Liver (tissue), 9 donors: Measurements from ENCODE around the gene TLN1. TPM values are rescaled to one million over a fixed set of nuclear protein-coding genes. Genes with fewer than 3 reads are reported as not detected.

Experiments
- DNase-seq: peaks from one replicate; pipeline ENCODE4 v3.0.0-alpha.2; 2017; ENCODE audit warnings: low spot score
- H3K27ac ChIP-seq, 2 donors: one replicate each; pipeline ENCODE4 v1.7.0; 2013; ENCODE audit warnings: inconsistent platforms in 2 of 2, low read length in 2 of 2, control low read depth in 1 of 2, low read depth in 1 of 2, mild to moderate bottlenecking in 1 of 2
- H3K27me3 ChIP-seq, 4 donors: one replicate each; pipeline versions ENCODE4 v1.6.1 to v1.7.0; 2013; ENCODE audit warnings: low read length in 3 of 4, inconsistent platforms in 1 of 4, mild to moderate bottlenecking in 1 of 4, moderate library complexity in 1 of 4; ENCODE audit not compliant: control insufficient read depth in 4 of 4, insufficient read depth in 4 of 4
- H3K36me3 ChIP-seq, 4 donors: one replicate each; pipeline versions ENCODE4 v1.6.1 to v1.7.0; 2013; ENCODE audit warnings: low read length in 3 of 4, mild to moderate bottlenecking in 3 of 4, low read depth in 1 of 4, moderate library complexity in 1 of 4; ENCODE audit not compliant: control insufficient read depth in 4 of 4, insufficient read depth in 3 of 4
- H3K4me1 ChIP-seq, 4 donors: one replicate each; pipeline versions ENCODE4 v1.6.1 to v1.7.0; 2013; ENCODE audit warnings: low read length in 3 of 4, mild to moderate bottlenecking in 3 of 4, moderate library complexity in 1 of 4; ENCODE audit not compliant: control insufficient read depth in 4 of 4, insufficient read depth in 4 of 4
- H3K4me3 ChIP-seq, 3 donors: one replicate each; pipeline versions ENCODE4 v1.6.1 to v1.7.0; 2013; ENCODE audit warnings: low read length in 3 of 3, control low read depth in 1 of 3, low read depth in 1 of 3, mild to moderate bottlenecking in 1 of 3
- H3K9ac ChIP-seq, 2 donors: one replicate each; pipeline ENCODE4 v1.7.0; 2013; ENCODE audit warnings: low read length in 2 of 2, mild to moderate bottlenecking in 2 of 2, moderate library complexity in 2 of 2, control low read depth in 1 of 2, low read depth in 1 of 2
- H3K9me3 ChIP-seq, 4 donors: one replicate each; pipeline versions ENCODE4 v1.6.1 to v1.7.0; 2013; ENCODE audit warnings: low read length in 3 of 4; ENCODE audit not compliant: control insufficient read depth in 4 of 4
- EGR1 ChIP-seq, 2 donors: IDR thresholded peaks; 2 replicates each; pipeline ENCODE4 v1.6.1; 2016 to 2018; ENCODE audit warnings: antibody characterized with exemption in 2 of 2, low read depth in 2 of 2
- FOXA1 ChIP-seq: IDR thresholded peaks from 2 replicates; pipeline ENCODE4 v1.6.1; 2016; ENCODE audit warnings: antibody characterized with exemption
- FOXA2 ChIP-seq: IDR thresholded peaks from 2 replicates; pipeline ENCODE4 v1.6.1; 2016; ENCODE audit warnings: antibody characterized with exemption
- GABPA ChIP-seq, 2 donors: IDR thresholded peaks in 1 of 2; conservative IDR thresholded peaks in 1 of 2; 2 replicates each; pipeline ENCODE4 v1.6.1; 2016; ENCODE audit warnings: antibody characterized with exemption in 2 of 2, mild to moderate bottlenecking in 1 of 2, moderate library complexity in 1 of 2
- HNF4A ChIP-seq, 2 donors: conservative IDR thresholded peaks; 2 replicates each; pipeline ENCODE4 v1.6.1; 2016; ENCODE audit warnings: antibody characterized with exemption in 2 of 2, mild to moderate bottlenecking in 2 of 2
- HNF4G ChIP-seq: IDR thresholded peaks from 2 replicates; pipeline ENCODE4 v1.6.1; 2016; ENCODE audit warnings: antibody characterized with exemption
- JUND ChIP-seq, 2 donors: IDR thresholded peaks; 2 replicates each; pipeline ENCODE4 v1.6.1; 2016; ENCODE audit warnings: antibody characterized with exemption in 2 of 2
- NR2F2 ChIP-seq: IDR thresholded peaks from 2 replicates; pipeline ENCODE4 v1.6.1; 2016; ENCODE audit warnings: antibody characterized with exemption
- RAD21 ChIP-seq, 2 donors: IDR thresholded peaks; 2 replicates each; pipeline ENCODE4 v1.6.1; 2016; ENCODE audit warnings: antibody characterized with exemption in 2 of 2, mild to moderate bottlenecking in 2 of 2
- RXRA ChIP-seq, 2 donors: IDR thresholded peaks; 2 replicates each; pipeline ENCODE4 v1.6.1; 2017 to 2018; ENCODE audit warnings: antibody characterized with exemption in 2 of 2, mild to moderate bottlenecking in 1 of 2
- SP1 ChIP-seq: IDR thresholded peaks from 2 replicates; pipeline ENCODE4 v1.6.1; 2018; ENCODE audit warnings: antibody characterized with exemption, mild to moderate bottlenecking
- TAF1 ChIP-seq: conservative IDR thresholded peaks from 2 replicates; pipeline ENCODE4 v1.6.1; 2016; ENCODE audit warnings: antibody characterized with exemption, mild to moderate bottlenecking
- YY1 ChIP-seq: IDR thresholded peaks from 2 replicates; pipeline ENCODE4 v1.6.1; 2016; ENCODE audit warnings: antibody characterized with exemption, mild to moderate bottlenecking
- WGBS: extraction: QIAGEN DNeasy Blood & Tissue Kit; methylation state at CpG from one replicate; pipeline ENCODE4 v1.1.7; 2013; 5-methylcytosine and 5-hydroxymethylcytosine counted together
- polyA plus RNA-seq, 2 donors: library from polyadenylated mRNA; stranded (reverse) in 1 of 2; unstranded in 1 of 2; fragments of 200-250 nt in 1 of 2; fragments of >200 nt in 1 of 2; fragmentation: Nextera tagmentation in 1 of 2; extraction: Ambion mirVana in 1 of 2; gene quantifications; one replicate each; pipeline versions ENCODE4 v1.2.1 to v1.2.3, GENCODE V29; 2013 to 2015
- total RNA-seq, 2 donors: library from RNA; depleted of rRNA; stranded (reverse); fragments of >200 nt; gene quantifications; one replicate each; pipeline ENCODE4 v1.2.3, GENCODE V29; 2014
- TF ChIP-seq, protein P1 (sequence below): IDR thresholded peaks from 2 replicates; pipeline ENCODE4 v1.6.1; 2016; ENCODE audit warnings: antibody characterized with exemption
- TF ChIP-seq, protein P2 (sequence below): IDR thresholded peaks from 2 replicates; pipeline ENCODE4 v1.6.1; 2016; ENCODE audit warnings: antibody characterized with exemption, mild to moderate bottlenecking
- TF ChIP-seq, protein P3 (sequence below): IDR thresholded peaks from 2 replicates; pipeline ENCODE4 v1.6.1; 2016; ENCODE audit warnings: antibody characterized with exemption
- TF ChIP-seq, protein P4 (sequence below): fragments of 150-350 bp; IDR thresholded peaks from 2 replicates; pipeline ENCODE4 v1.5.1; 2017; ENCODE audit warnings: improper control_type of control experiment, low read depth, low read length; ENCODE audit not compliant: missing input control
- TF ChIP-seq, protein P5 (sequence below): IDR thresholded peaks from 2 replicates; pipeline ENCODE4 v1.6.1; 2016; ENCODE audit warnings: antibody characterized with exemption
- donor health status: healthy.
- donor health status: healthy.
- donor health status: healthy.
- donor health status: healthy.
- donor health status: healthy.

Gene TLN1
- total and polyA plus RNA-seq, 4 donors, result 24.5 to 184 (median 125) TPM

DNA sequence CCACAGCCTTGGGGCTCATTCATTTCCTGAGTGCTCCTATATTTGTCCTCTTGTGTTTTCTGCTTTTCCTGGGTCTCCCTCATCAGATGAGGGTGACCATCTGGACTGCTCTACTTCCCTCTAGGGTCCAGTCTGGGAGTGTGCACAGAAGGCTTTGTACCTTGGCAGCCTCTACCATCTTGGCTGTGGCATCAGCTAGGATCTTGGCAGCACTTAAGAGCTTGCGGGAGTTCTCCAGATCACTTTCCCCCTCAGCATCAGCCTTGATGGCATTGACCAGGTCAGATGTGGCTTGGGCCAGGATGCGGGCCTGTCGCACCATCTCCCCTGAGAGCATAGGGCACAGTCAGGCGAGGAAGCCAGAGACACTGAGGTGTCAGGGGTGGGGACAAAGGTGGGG, 15.8 kb downstream of the TLN1 start:
- no peaks in the 10 kb centered on the region for H3K27me3 ChIP-seq
- H3K4me1 ChIP-seq, result no peaks in the 10 kb centered on the region
- H3K4me3 ChIP-seq, result no peak overlapping the region
- peaks cover 65 to 98% (median 89%) of the 10 kb centered on the region in 4 donors for H3K36me3 ChIP-seq
- no peak overlapping the region for H3K27ac ChIP-seq
- DNase-seq, result no peak
- 94% methylated on average over 4 of the region's 4 CpGs for WGBS
- no peaks in the 10 kb centered on the region for H3K9me3 ChIP-seq
- no peak for TF ChIP-seq FOXA2
- no peak for TF ChIP-seq GABPA (IDR thresholded peaks at IDR 0.05 in 1 of 2, conservative IDR thresholded peaks at IDR 0.05 in 1 of 2)
- no peak for TF ChIP-seq HNF4G
- no peak for TF ChIP-seq YY1
- TF ChIP-seq, protein P1, sequence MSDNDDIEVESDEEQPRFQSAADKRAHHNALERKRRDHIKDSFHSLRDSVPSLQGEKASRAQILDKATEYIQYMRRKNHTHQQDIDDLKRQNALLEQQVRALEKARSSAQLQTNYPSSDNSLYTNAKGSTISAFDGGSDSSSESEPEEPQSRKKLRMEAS, result no peak
- TF ChIP-seq, protein P2, sequence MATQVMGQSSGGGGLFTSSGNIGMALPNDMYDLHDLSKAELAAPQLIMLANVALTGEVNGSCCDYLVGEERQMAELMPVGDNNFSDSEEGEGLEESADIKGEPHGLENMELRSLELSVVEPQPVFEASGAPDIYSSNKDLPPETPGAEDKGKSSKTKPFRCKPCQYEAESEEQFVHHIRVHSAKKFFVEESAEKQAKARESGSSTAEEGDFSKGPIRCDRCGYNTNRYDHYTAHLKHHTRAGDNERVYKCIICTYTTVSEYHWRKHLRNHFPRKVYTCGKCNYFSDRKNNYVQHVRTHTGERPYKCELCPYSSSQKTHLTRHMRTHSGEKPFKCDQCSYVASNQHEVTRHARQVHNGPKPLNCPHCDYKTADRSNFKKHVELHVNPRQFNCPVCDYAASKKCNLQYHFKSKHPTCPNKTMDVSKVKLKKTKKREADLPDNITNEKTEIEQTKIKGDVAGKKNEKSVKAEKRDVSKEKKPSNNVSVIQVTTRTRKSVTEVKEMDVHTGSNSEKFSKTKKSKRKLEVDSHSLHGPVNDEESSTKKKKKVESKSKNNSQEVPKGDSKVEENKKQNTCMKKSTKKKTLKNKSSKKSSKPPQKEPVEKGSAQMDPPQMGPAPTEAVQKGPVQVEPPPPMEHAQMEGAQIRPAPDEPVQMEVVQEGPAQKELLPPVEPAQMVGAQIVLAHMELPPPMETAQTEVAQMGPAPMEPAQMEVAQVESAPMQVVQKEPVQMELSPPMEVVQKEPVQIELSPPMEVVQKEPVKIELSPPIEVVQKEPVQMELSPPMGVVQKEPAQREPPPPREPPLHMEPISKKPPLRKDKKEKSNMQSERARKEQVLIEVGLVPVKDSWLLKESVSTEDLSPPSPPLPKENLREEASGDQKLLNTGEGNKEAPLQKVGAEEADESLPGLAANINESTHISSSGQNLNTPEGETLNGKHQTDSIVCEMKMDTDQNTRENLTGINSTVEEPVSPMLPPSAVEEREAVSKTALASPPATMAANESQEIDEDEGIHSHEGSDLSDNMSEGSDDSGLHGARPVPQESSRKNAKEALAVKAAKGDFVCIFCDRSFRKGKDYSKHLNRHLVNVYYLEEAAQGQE, result no peak
- TF ChIP-seq EGR1 (IDR thresholded peaks at IDR 0.05; ENCODE audit: low read depth in 2 of 2), result no peak
- no peak for TF ChIP-seq SP1
- no peak for TF ChIP-seq TAF1
- TF ChIP-seq, protein P3, sequence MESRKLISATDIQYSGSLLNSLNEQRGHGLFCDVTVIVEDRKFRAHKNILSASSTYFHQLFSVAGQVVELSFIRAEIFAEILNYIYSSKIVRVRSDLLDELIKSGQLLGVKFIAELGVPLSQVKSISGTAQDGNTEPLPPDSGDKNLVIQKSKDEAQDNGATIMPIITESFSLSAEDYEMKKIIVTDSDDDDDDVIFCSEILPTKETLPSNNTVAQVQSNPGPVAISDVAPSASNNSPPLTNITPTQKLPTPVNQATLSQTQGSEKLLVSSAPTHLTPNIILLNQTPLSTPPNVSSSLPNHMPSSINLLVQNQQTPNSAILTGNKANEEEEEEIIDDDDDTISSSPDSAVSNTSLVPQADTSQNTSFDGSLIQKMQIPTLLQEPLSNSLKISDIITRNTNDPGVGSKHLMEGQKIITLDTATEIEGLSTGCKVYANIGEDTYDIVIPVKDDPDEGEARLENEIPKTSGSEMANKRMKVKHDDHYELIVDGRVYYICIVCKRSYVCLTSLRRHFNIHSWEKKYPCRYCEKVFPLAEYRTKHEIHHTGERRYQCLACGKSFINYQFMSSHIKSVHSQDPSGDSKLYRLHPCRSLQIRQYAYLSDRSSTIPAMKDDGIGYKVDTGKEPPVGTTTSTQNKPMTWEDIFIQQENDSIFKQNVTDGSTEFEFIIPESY, result no peak
- TF ChIP-seq HNF4A (conservative IDR thresholded peaks at IDR 0.05), result no peak
- TF ChIP-seq, protein P4, sequence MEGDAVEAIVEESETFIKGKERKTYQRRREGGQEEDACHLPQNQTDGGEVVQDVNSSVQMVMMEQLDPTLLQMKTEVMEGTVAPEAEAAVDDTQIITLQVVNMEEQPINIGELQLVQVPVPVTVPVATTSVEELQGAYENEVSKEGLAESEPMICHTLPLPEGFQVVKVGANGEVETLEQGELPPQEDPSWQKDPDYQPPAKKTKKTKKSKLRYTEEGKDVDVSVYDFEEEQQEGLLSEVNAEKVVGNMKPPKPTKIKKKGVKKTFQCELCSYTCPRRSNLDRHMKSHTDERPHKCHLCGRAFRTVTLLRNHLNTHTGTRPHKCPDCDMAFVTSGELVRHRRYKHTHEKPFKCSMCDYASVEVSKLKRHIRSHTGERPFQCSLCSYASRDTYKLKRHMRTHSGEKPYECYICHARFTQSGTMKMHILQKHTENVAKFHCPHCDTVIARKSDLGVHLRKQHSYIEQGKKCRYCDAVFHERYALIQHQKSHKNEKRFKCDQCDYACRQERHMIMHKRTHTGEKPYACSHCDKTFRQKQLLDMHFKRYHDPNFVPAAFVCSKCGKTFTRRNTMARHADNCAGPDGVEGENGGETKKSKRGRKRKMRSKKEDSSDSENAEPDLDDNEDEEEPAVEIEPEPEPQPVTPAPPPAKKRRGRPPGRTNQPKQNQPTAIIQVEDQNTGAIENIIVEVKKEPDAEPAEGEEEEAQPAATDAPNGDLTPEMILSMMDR, result no peak
- TF ChIP-seq FOXA1, result no peak
- no peak for TF ChIP-seq JUND (IDR thresholded peaks at IDR 0.05)
- TF ChIP-seq, protein P5, sequence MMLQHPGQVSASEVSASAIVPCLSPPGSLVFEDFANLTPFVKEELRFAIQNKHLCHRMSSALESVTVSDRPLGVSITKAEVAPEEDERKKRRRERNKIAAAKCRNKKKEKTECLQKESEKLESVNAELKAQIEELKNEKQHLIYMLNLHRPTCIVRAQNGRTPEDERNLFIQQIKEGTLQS, result no peak
- no peak for TF ChIP-seq RAD21 (IDR thresholded peaks at IDR 0.05)
- no peak for TF ChIP-seq RXRA (IDR thresholded peaks at IDR 0.05)
- TF ChIP-seq NR2F2, result no peak
- no peak overlapping the region for H3K9ac ChIP-seq
